Adrenal gland (tissue), 12 donors: Measurements from ENCODE around the gene ADD1. TPM values are rescaled to one million over a fixed set of nuclear protein-coding genes. Genes with fewer than 3 reads are reported as not detected.

Experiments used
- DNase-seq, 7 donors: peaks; one replicate each; pipeline ENCODE4 v3.0.0-alpha.2; 2019 to 2020
- H3K27ac ChIP-seq, 5 donors: fragments of 200-600 bp; sonication (generic) in 4 of 5; 1 replicate in 3 of 5; 2 replicates in 2 of 5; pipeline versions ENCODE4 v1.5.1 to v1.8.0; 2016 to 2020; ENCODE audit warnings: mild to moderate bottlenecking in 1 of 5
- H3K27me3 ChIP-seq: fragments of 200-600 bp; 2 replicates; pipeline ENCODE4 v1.8.0; 2021
- H3K36me3 ChIP-seq, 2 donors: fragments of 200-600 bp; replicated peaks in 1 of 2; 1 replicate in 1 of 2; 2 replicates in 1 of 2; pipeline versions ENCODE4 v1.5.1 to v1.8.0; 2018 to 2022
- H3K4me1 ChIP-seq, 2 donors: fragments of 200-600 bp; replicated peaks in 1 of 2; 1 replicate in 1 of 2; 2 replicates in 1 of 2; pipeline versions ENCODE4 v1.5.1 to v1.8.0; 2018 to 2021
- H3K4me3 ChIP-seq, 4 donors: fragments of 200-600 bp; sonication (generic) in 3 of 4; one replicate each; pipeline ENCODE4 v1.5.1; 2016 to 2018
- H3K9me3 ChIP-seq, 3 donors: fragments of 200-600 bp; sonication (generic) in 1 of 3; replicated peaks in 1 of 3; 1 replicate in 2 of 3; 2 replicates in 1 of 3; pipeline versions ENCODE4 v1.5.1 to v1.8.0; 2016 to 2021
- CTCF ChIP-seq, 6 experiments: fragments of 450-650 bp in 4 of 6; fragments of 200-600 bp in 2 of 6; sonication (generic) in 1 of 6; IDR thresholded peaks; 1 replicate in 5 of 6; 2 replicates in 1 of 6; pipeline versions ENCODE4 v1.5.1 to v1.8.0; 2016 to 2021; ENCODE audit warnings: antibody characterized with exemption in 6 of 6, mild to moderate bottlenecking in 2 of 6, moderate library complexity in 1 of 6
- POLR2A ChIP-seq, 2 donors: fragments of 450-650 bp; IDR thresholded peaks; one replicate each; pipeline ENCODE4 v1.6.1; 2017; ENCODE audit warnings: antibody characterized with exemption in 2 of 2, mild to moderate bottlenecking in 2 of 2, moderate library complexity in 1 of 2
- WGBS, 4 donors: extraction: QIAGEN DNeasy Blood & Tissue Kit in 2 of 4; methylation state at CpG; one replicate each; pipeline versions ENCODE4 v1.1.5 to v1.1.7; 2013 to 2017; 5-methylcytosine and 5-hydroxymethylcytosine counted together
- intact Hi-C, 2 donors: fragments of 100-400 bp; cut with DNase I; formaldehyde crosslinking; loops; one replicate each; pipeline versions ENCODE4 v1.14.1 to v1.15.0; 2022 to 2023
- polyA plus RNA-seq, 3 donors: library from polyadenylated mRNA; stranded (reverse); fragments of 200-250 nt in 2 of 3; fragments of 350-450 nt in 1 of 3; fragmentation: Illumina TruSeq in 1 of 3; extraction: RNeasy Lipid Tissue Mini Kit (QIAGEN cat#74804) in 1 of 3; gene quantifications; one replicate each; pipeline ENCODE4 v1.2.3, GENCODE V29; 2013 to 2014
- total RNA-seq, 9 donors: library from RNA; depleted of rRNA in 4 of 9; stranded (reverse); fragments of >200 nt in 4 of 9; fragments of 120-200 nt in 1 of 9; fragmentation: NEBNext Ultra II Directional in 1 of 9; extraction: Animal tissue kit (Norgen Biotek cat#: 25700) in 1 of 9; gene quantifications; one replicate each; pipeline versions ENCODE4 v1.1.0 to v1.2.4, GENCODE V29; 2013 to 2023
- donor health status: healthy with polysubstance abuse.
- donor health status: Bipolar disorder and iron deficiency.
- donor health status: DM: yes; HTN: yes; CAD: no.
- donor health status: DM: no; HTN: no; CAD: no.
- donor health status: DM: no; HTN: no; CAD: no.
- donor health status: DM: yes; HTN: yes; CAD: no.

ADD1 gene
- total and polyA plus RNA-seq, 12 donors, result 134 to 468 (median 241) TPM

- Histone ChIP-seq H3K27me3 (no peaks in the 10 kb centered on the region), H3K27ac (peak overlapping the region in 1 of 5 donors; percentile 95), H3K9me3 (no peaks in the 10 kb centered on the region), H3K4me3 (no peak overlapping the region), H3K36me3 (peaks cover 0 to 55% of the 10 kb centered on the region in 2 donors), H3K4me1 (peaks cover 11 to 17% of the 10 kb centered on the region in 2 donors)
- intact Hi-C loops, result loop anchor here (10.0 kb wide), 2 partner anchors 86 to 166 kb away; partner anchors contain the start of gene ADD1 (in 2 of the 2)
- TF ChIP-seq POLR2A (IDR thresholded peaks at IDR 0.05) (no peak), CTCF (IDR thresholded peaks at IDR 0.05) (no peak)
- WGBS, 4 donors, result 77 to 96% (median 84%) methylated on average over 3 to 34 of the region's 34 CpGs
- DNase-seq, result peak in 3 of 7 donors; percentile 20 to 53 (median 35)
These were observed 87.3 kb downstream of the ADD1 start for GRCh38 chr4:2930758-2931511.

- WGBS, 4 donors, result 72 to 85% (median 77%) methylated on average over 28 to 38 of the region's 38 CpGs
- Histone ChIP-seq H3K4me3 (no peak overlapping the region), H3K9me3 (no peaks in the 10 kb centered on the region), H3K27ac (peak overlapping the region in 2 of 5 donors; percentile 54 to 95), H3K4me1 (peaks cover 11 to 25% of the 10 kb centered on the region in 2 donors), H3K27me3 (no peaks in the 10 kb centered on the region), H3K36me3 (peaks cover 0 to 48% of the 10 kb centered on the region in 2 donors)
- peak in 6 of 7 donors; percentile 41 to 74 (median 52) for DNase-seq
- TF ChIP-seq POLR2A (IDR thresholded peaks at IDR 0.05), result no peak
- peak in 1 of 6 experiments; percentile 7 for TF ChIP-seq CTCF (IDR thresholded peaks at IDR 0.05)
- intact Hi-C loops, result loop anchor here (10.0 kb wide), 2 partner anchors 87 to 167 kb away; partner anchors contain the start of gene ADD1 (in 2 of the 2)
These were observed 88.1 kb downstream of the ADD1 start for GRCh38 chr4:2931512-2932301.

- H3K9me3 ChIP-seq, result no peaks in the 10 kb centered on the region
- DNase-seq, result peak in 4 of 7 donors; percentile 10 to 55 (median 31)
- no peaks in the 10 kb centered on the region for H3K27me3 ChIP-seq
- H3K4me1 ChIP-seq, result peaks cover 15 to 32% of the 10 kb centered on the region in 2 donors
- H3K4me3 ChIP-seq, result no peak overlapping the region
- peak overlapping the region in 2 of 5 donors; percentile 57 to 95 for H3K27ac ChIP-seq
- peaks cover 0 to 40% of the 10 kb centered on the region in 2 donors for H3K36me3 ChIP-seq
- WGBS, 4 donors, result 82 to 90% (median 86%) methylated on average over 7 to 18 of the region's 18 CpGs
- intact Hi-C loops, result loop anchor here (10.0 kb wide), 2 partner anchors 88 to 168 kb away; partner anchors contain the start of gene ADD1 (in 2 of the 2)
- TF ChIP-seq CTCF (IDR thresholded peaks at IDR 0.05) (no peak), POLR2A (IDR thresholded peaks at IDR 0.05) (no peak)
These were observed 88.8 kb downstream of the ADD1 start for GRCh38 chr4:2932321-2932950.
